ENCODE measurements around the gene KNDC1. TPM values are rescaled to one million over a fixed set of nuclear protein-coding genes. Genes with fewer than 3 reads are reported as not detected.

KNDC1 gene
- total and polyA plus RNA-seq, 2 experiments from 2014 or later: 10.8 to 33.9 TPM

DNA sequence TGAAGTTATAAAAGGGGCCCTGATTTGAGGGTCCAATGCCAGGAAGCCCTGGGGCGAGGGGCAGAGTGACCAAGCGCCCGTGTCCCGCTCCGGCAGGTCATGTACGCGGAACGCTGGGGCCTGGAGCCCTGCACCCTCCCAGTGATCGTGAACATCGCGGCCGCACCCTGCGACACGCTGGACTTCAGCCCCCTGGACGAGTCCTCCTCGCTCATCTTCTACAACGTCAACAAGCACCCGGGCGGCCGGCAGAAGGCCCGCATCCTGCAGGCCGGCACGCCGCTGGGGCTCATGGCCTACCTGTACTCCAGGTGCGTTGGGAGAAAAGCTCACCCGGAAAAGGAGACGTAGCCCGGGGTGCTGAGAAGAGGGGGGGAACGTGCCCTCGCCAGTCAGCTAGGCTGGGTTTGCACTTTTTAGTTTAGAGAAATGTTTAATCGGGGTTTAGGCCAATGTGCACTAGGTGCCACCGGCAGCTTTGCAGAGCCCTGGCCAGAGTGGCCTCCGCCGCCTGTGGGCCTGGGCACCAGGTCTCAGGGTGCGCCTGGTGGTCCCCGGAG, 47.1 kb downstream of the KNDC1 start:
- Histone ChIP-seq H3K9me3 (ENCODE audit: low read depth) (no peaks in the 10 kb centered on the region), H3K27me3 (no peaks in the 10 kb centered on the region), H3K27ac (no peak overlapping the region), H3K4me3 (no peak overlapping the region), H3K4me1 (ENCODE audit: low read depth) (no peaks in the 10 kb centered on the region), H3K36me3 (no peaks in the 10 kb centered on the region)
- no peak for DNase-seq (ENCODE audit: low read depth in 1 of 2, low spot score in 1 of 2)
- TF ChIP-seq, protein P1, sequence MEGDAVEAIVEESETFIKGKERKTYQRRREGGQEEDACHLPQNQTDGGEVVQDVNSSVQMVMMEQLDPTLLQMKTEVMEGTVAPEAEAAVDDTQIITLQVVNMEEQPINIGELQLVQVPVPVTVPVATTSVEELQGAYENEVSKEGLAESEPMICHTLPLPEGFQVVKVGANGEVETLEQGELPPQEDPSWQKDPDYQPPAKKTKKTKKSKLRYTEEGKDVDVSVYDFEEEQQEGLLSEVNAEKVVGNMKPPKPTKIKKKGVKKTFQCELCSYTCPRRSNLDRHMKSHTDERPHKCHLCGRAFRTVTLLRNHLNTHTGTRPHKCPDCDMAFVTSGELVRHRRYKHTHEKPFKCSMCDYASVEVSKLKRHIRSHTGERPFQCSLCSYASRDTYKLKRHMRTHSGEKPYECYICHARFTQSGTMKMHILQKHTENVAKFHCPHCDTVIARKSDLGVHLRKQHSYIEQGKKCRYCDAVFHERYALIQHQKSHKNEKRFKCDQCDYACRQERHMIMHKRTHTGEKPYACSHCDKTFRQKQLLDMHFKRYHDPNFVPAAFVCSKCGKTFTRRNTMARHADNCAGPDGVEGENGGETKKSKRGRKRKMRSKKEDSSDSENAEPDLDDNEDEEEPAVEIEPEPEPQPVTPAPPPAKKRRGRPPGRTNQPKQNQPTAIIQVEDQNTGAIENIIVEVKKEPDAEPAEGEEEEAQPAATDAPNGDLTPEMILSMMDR (IDR thresholded peaks at IDR 0.05; ENCODE audit: low read depth, low read length): no peak

GRCh38 chr10:133207627-133208026, 47.6 kb downstream of the KNDC1 start:
- no peak for DNase-seq (ENCODE audit: low read depth in 1 of 2, low spot score in 1 of 2)
- no peaks in the 10 kb centered on the region for H3K4me1 ChIP-seq (ENCODE audit: low read depth)
- H3K27me3 ChIP-seq: no peaks in the 10 kb centered on the region
- no peak overlapping the region for H3K4me3 ChIP-seq
- no peaks in the 10 kb centered on the region for H3K9me3 ChIP-seq (ENCODE audit: low read depth)
- TF ChIP-seq, protein P1 (IDR thresholded peaks at IDR 0.05; ENCODE audit: low read depth, low read length): no peak
- no peak overlapping the region for H3K27ac ChIP-seq
- H3K36me3 ChIP-seq: no peaks in the 10 kb centered on the region

DNA sequence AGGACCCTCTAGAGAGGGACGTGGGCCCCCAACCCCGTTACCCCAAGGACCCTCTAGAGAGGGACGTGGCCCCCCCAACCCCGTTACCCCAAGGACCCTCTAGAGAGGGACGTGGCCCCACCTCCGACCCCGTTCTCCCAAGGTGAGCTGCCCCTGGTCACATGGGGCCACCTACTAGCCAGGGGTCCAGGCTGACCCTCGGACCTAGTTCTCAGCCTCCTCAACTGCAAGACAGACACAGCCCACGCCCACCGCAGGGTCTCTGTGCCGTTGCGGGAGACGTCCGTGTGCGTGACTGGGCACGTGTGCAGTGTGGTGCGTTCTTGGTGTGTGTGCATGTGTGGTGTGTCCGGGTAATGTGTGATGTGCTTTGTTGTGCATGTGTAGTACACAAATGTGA, 48.4 kb downstream of the KNDC1 start:
- Histone ChIP-seq H3K4me1 (ENCODE audit: low read depth) (no peaks in the 10 kb centered on the region), H3K4me3 (no peak overlapping the region), H3K9me3 (ENCODE audit: low read depth) (no peaks in the 10 kb centered on the region), H3K27me3 (no peaks in the 10 kb centered on the region), H3K27ac (no peak overlapping the region), H3K36me3 (no peaks in the 10 kb centered on the region)
- TF ChIP-seq, protein P1 (IDR thresholded peaks at IDR 0.05; ENCODE audit: low read depth, low read length): no peak
- no peak for DNase-seq (ENCODE audit: low read depth in 1 of 2, low spot score in 1 of 2)

DNA sequence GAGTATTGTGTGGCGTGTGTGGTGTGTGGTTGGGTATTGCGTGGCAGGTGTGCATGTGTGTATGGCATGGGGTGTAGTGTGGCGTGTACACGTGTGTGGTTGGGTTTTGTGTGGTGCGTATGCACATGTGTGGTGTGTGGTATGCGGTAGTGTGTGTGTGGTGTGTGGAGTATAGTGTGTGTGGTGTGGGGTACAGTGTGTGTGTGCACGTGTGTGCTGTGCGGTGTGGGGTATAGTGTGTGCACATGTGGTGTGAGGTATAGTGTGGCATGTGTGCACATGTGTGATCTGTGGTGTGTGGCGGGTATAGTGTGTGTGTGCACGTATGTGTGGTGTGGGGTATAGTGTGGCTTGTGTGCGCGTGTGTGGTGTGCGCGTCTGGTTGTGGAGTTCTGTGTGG, 49.1 kb downstream of the KNDC1 start:
- Histone ChIP-seq H3K36me3 (no peaks in the 10 kb centered on the region), H3K4me1 (ENCODE audit: low read depth) (no peaks in the 10 kb centered on the region), H3K9me3 (ENCODE audit: low read depth) (no peaks in the 10 kb centered on the region), H3K4me3 (no peak overlapping the region), H3K27me3 (no peaks in the 10 kb centered on the region), H3K27ac (no peak overlapping the region)
- no peak for DNase-seq (ENCODE audit: low read depth in 1 of 2, low spot score in 1 of 2)
- TF ChIP-seq, protein P1 (IDR thresholded peaks at IDR 0.05; ENCODE audit: low read depth, low read length): no peak

- H3K27me3 ChIP-seq: no peaks in the 10 kb centered on the region
These were observed 49.6 kb downstream of the KNDC1 start for GRCh38 chr10:133209641-133210040.

More at GRCh38 chr10:133209641-133210040, 49.6 kb downstream of the KNDC1 start:
- Histone ChIP-seq H3K4me1 (ENCODE audit: low read depth) (no peaks in the 10 kb centered on the region), H3K4me3 (no peak overlapping the region), H3K36me3 (no peaks in the 10 kb centered on the region), H3K27ac (no peak overlapping the region), H3K9me3 (ENCODE audit: low read depth) (no peaks in the 10 kb centered on the region)
- DNase-seq (ENCODE audit: low read depth in 1 of 2, low spot score in 1 of 2): no peak
- TF ChIP-seq, protein P1 (IDR thresholded peaks at IDR 0.05; ENCODE audit: low read depth, low read length): no peak
